Colonic mucosa (tissue), 4 donors: ENCODE data around the gene GTF3C1. TPM values are rescaled to one million over a fixed set of nuclear protein-coding genes. Genes with fewer than 3 reads are reported as not detected.
A peak's percentile ranks its signal among the peaks of the same experiment; 100 is the strongest.

Experiments used
- DNase-seq: peaks from one replicate; pipeline ENCODE4 v3.0.0-alpha.2; 2020
- H3K27ac ChIP-seq: fragments of 200-600 bp; one replicate; pipeline ENCODE4 v1.8.0; 2021
- H3K27me3 ChIP-seq: fragments of 200-600 bp; one replicate; pipeline ENCODE4 v1.8.0; 2021
- H3K36me3 ChIP-seq: fragments of 200-600 bp; one replicate; pipeline ENCODE4 v1.8.0; 2021
- H3K4me1 ChIP-seq: fragments of 200-600 bp; one replicate; pipeline ENCODE4 v1.8.0; 2021; ENCODE audit warnings: mild to moderate bottlenecking
- H3K4me3 ChIP-seq: fragments of 200-600 bp; one replicate; pipeline ENCODE4 v1.8.0; 2021
- H3K9ac ChIP-seq, 2 donors: one replicate each; pipeline ENCODE4 v1.7.0; 2013; ENCODE audit warnings: control low read depth in 2 of 2, low read depth in 2 of 2, low read length in 2 of 2
- H3K9me3 ChIP-seq: fragments of 200-600 bp; one replicate; pipeline ENCODE4 v1.8.0; 2021
- CTCF ChIP-seq: fragments of 200-600 bp; IDR thresholded peaks from one replicate; pipeline ENCODE4 v1.8.0; 2022; ENCODE audit warnings: antibody characterized with exemption, mild to moderate bottlenecking
- intact Hi-C: fragments of 100-400 bp; cut with DNase I; formaldehyde crosslinking; loops from one replicate; pipeline ENCODE4 v1.14.1; 2022
- total RNA-seq, 2 donors: library from RNA; stranded (reverse); fragmentation: NEBNext Ultra II Directional in 1 of 2; extraction: Animal tissue kit (Norgen Biotek cat#: 25700) in 1 of 2; gene quantifications; one replicate each; pipeline ENCODE4 v1.2.1, GENCODE V29; 2021
- donor health status: healthy.
- donor health status: DM: no; HTN: no; CAD: no.
- donor health status: DM: no; HTN: no; CAD: no.

Gene GTF3C1
- total RNA-seq, 2 donors from 2014 or later, result 40.1 to 67.8 TPM

DNA sequence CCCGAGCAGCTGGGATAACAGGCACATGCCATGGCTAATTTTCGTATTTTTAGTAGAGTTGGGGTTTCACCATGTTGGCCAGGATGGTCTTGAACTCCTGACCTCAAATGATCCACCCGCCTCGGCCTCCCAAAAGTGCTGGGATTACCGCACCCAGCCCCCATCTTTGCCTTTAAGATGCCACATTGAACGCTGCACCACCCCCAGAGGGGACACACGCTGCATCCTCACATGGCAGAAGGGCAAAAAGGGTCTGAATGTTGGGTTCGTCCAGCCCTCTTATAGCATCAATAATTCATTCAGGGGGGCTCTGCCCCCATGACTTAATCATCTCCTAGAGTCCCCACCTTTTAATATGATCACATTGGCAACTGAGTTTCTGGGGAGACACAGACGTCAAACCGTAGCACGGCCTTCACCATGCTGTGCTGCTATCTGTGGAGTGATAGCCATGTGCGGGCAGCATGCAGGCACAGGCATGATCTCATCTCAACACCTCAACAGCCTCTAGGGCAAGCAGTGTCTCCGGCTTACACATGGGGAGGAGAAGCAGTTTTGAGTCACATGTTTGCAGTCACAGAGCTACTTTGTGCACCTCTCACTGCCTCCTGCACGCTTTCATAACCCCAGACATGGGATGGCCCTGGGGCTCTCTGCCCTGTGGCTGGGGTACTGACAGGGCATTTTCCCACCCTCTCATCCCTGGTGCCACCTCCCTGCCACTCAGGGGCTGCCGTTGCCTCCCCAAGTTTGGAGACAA is 117.8 kb downstream of the GTF3C1 start:
- H3K27ac ChIP-seq, result no peak overlapping the region
- no peaks in the 10 kb centered on the region for H3K36me3 ChIP-seq
- H3K4me3 ChIP-seq, result no peak overlapping the region
- no peak for TF ChIP-seq CTCF
- peak; percentile 5 for DNase-seq
- no peaks in the 10 kb centered on the region for H3K4me1 ChIP-seq
- intact Hi-C loops, result no loop called here
- H3K9me3 ChIP-seq, result no peaks in the 10 kb centered on the region
- H3K9ac ChIP-seq, result no peak overlapping the region
- no peaks in the 10 kb centered on the region for H3K27me3 ChIP-seq

DNA sequence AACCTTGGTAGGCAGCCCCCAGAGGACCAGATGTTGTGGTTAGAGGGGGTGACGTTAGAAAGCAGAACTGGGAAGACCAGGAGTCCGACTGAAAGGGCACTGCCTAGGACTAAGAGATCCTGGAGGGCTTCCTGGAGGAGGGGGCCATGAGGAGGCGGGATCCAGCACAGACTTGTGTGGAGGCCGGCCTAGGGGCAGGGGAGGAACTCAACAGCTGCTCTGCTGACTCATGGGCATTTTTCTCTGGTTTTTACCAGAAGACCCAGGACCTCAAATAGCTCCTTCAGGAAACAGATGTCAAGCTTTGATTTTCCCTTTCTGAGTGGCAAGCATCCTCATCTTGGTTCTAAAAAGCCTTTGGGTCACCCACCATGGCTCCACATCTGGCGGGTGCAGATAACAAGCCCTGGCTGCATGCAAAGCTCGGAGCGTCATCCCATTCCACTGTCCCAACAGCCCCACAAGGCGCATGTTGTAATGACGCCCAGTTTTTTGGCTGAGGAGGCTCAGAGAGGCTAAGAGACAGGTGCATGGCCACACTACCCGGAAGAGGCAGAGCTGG is 118.7 kb downstream of the GTF3C1 start:
- no peak for TF ChIP-seq CTCF
- H3K27me3 ChIP-seq, result no peaks in the 10 kb centered on the region
- no peaks in the 10 kb centered on the region for H3K36me3 ChIP-seq
- no peaks in the 10 kb centered on the region for H3K9me3 ChIP-seq
- intact Hi-C loops, result no loop called here
- no peak overlapping the region for H3K4me3 ChIP-seq
- no peak overlapping the region for H3K27ac ChIP-seq
- peak; percentile 15 for DNase-seq
- no peak overlapping the region for H3K9ac ChIP-seq
- no peaks in the 10 kb centered on the region for H3K4me1 ChIP-seq

DNA sequence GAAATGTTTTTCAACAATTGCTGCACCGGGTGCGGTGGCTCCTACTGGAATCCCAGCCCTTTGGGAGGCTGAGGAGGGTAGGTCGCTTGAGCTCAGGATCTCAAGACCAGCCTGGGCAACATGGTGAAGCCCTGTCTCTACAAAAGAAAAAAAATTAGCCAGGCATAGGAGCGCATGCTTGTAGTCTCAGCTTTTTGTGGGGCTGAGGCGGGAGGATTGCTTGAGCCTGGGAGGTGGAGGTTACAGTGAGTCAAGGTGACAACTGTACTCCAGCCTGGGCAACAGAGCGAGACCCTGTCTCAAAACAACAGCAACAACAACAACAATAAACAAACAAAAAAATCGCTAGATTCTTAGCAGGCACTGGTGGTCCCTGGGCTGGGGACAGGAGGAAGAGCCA is 119.2 kb downstream of the GTF3C1 start:
- Histone ChIP-seq H3K9ac (no peak overlapping the region), H3K9me3 (no peaks in the 10 kb centered on the region), H3K4me1 (no peaks in the 10 kb centered on the region), H3K36me3 (no peaks in the 10 kb centered on the region), H3K27me3 (no peaks in the 10 kb centered on the region), H3K4me3 (no peak overlapping the region), H3K27ac (no peak overlapping the region)
- DNase-seq, result no peak
- TF ChIP-seq CTCF, result no peak
- intact Hi-C loops, result no loop called here

DNA sequence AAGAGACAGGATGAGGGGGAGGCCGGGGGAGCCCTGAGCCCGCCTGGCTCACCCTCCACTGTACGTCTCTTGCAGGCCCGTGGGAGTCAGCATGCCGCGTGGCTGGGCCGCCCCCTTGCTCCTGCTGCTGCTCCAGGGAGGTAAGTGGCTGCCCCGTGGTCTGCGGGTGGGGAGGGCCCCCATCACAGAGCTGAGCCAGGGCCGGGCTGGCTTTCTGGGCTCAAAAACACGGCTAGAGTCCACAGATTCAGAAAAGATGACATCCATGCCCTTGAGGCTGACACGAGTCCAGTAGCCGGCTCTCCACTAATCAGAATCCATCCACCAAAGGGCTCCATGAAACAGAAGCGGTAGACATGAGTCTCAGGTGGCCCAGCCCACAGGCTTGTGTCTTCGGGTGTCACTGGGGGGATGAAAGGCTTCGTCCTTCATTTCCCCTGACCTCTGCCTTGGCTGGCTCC is 119.7 kb downstream of the GTF3C1 start:
- no peak overlapping the region for H3K27ac ChIP-seq
- intact Hi-C loops, result no loop called here
- no peaks in the 10 kb centered on the region for H3K9me3 ChIP-seq
- no peaks in the 10 kb centered on the region for H3K27me3 ChIP-seq
- TF ChIP-seq CTCF, result no peak
- peak; percentile 9 for DNase-seq
- H3K36me3 ChIP-seq, result no peaks in the 10 kb centered on the region
- no peak overlapping the region for H3K9ac ChIP-seq
- no peak overlapping the region for H3K4me3 ChIP-seq
- H3K4me1 ChIP-seq, result no peaks in the 10 kb centered on the region

GRCh38 chr16:27429330-27429871 is 120.3 kb downstream of the GTF3C1 start:
- Histone ChIP-seq H3K4me1 (no peaks in the 10 kb centered on the region), H3K27me3 (no peaks in the 10 kb centered on the region), H3K9ac (no peak overlapping the region), H3K9me3 (no peaks in the 10 kb centered on the region), H3K4me3 (no peak overlapping the region), H3K27ac (no peak overlapping the region), H3K36me3 (no peaks in the 10 kb centered on the region)
- intact Hi-C loops, result no loop called here
- DNase-seq, result peak; percentile 1
- no peak for TF ChIP-seq CTCF
